Stimulated activated CD4-positive, alpha-beta T cell treated with anti-CD3 and anti-CD28 coated beads, TNF-alpha, amount 100 ng/mL, for 4 hours (primary cell): ENCODE data around the gene KRTAP10-12.
"Not testable (repeated sequence)": the region's sequence is repeated elsewhere in the genome, so short reads cannot be mapped to it uniquely, and the experiment has no call there.

ENCODE experiments used
- DNase-seq, 3 experiments: peaks; one replicate each; pipeline ENCODE4 v3.0.0-alpha.2; 2020; ENCODE audit warnings: low read depth in 3 of 3

The KRTAP10-12 gene, protein sequence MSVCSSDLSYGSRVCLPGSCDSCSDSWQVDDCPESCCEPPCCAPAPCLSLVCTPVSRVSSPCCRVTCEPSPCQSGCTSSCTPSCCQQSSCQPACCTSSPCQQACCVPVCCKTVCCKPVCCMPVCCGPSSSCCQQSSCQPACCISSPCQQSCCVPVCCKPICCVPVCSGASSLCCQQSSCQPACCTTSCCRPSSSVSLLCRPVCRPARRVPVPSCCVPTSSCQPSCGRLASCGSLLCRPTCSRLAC

DNA sequence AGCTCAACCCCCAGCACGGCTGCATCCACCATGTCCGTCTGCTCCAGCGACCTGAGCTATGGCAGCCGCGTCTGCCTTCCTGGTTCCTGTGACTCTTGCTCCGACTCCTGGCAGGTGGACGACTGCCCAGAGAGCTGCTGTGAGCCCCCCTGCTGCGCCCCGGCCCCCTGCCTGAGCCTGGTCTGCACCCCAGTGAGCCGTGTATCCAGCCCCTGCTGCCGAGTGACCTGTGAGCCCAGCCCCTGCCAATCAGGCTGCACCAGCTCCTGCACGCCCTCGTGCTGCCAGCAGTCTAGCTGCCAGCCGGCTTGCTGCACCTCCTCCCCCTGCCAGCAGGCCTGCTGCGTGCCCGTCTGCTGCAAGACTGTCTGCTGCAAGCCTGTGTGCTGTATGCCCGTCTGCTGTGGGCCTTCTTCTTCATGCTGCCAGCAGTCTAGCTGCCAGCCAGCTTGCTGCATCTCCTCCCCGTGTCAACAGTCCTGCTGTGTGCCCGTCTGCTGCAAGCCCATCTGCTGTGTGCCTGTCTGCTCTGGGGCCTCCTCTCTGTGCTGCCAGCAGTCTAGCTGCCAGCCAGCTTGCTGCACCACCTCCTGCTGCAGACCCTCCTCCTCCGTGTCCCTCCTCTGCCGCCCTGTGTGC is at the start of gene KRTAP10-12:
KRTAP10-12 (plus strand) TSS at position 1 of the 639 bp plus-strand sequence; CDS start at position 31, 30 bp downstream.
- not testable (repeated sequence) for DNase-seq

DNA sequence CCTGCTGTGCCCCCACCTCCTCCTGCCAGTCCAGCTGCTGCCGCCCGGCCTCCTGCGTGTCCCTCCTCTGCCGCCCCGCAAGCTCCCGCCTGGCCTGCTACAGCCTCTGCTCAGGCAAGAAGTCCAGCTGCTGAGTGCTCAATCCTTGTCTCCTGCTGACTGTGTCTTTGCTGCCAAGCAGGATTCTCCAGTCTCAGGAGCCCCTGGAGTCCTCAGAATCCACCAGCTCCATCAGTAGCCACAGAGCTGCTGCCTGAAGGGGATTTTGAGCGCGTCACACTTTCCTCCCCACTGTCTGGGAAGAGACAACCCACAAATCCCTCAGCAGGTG is 49.8 kb upstream of the KRTAP10-12 start:
- no peak for DNase-seq

DNA sequence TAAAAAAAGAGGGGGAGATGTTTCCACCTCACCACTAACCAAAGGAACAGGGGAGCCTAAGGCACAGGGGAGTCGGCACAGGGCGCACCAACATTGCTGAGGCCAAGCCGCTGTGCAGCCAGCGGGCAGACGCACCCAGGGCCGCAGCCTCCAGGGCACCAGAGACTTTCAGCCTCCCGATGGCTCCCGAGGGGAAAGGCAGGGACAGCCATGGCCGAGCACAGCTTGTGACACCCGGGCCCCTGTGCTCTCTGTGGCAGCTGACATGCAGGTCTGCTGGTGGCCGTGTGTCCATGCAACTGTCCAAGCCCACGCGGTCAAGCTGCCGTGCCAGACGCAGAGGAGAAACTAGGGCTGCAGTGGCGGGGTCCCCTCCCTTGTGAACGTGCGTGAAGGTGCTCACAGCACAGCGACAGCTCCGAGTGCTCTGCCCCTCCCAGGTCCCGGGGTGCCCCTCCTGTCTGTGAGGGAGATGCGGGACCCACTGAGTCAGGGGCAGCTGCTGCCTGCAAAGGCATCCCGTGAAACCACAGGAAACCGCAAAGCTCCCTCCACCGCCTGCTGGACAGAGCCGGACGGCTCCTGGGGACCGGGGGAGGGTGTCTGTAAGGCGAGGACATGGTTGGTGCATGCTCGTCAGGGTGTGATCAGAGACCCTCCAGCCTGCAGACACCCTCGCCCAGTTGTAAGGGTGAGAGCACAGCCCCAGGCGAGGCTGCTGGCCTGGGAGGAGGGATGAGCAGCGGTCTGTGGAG is 48.2 kb upstream of the KRTAP10-12 start:
- DNase-seq = no peak

DNA sequence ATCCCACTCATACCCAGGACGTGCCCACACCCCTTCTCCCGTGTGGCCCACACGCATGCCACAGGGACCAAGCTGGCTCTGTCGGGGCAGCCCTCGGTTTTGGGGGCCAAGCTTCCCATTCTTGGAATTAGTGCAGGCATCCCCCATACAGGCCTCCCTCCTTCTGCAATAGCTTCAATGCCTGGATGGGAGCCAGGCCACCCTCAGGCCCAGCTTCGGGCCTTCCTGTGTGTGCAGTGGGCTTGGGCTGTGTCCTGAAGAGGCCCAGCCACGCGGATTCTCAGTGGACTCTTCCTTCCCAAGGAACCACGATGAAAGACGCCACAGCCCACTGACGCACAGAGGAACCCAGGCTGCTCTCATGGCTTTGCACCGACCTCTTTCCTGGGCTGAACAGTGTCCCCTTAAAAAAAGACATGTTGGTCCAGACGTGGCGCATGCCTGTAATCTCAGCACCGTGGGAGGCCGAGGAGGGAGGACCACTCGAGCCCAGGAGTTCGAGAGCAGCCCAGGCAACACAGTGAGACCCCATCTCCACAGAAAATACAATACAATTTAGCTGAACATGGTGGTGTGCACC is 47.4 kb upstream of the KRTAP10-12 start:
- DNase-seq = no peak

DNA sequence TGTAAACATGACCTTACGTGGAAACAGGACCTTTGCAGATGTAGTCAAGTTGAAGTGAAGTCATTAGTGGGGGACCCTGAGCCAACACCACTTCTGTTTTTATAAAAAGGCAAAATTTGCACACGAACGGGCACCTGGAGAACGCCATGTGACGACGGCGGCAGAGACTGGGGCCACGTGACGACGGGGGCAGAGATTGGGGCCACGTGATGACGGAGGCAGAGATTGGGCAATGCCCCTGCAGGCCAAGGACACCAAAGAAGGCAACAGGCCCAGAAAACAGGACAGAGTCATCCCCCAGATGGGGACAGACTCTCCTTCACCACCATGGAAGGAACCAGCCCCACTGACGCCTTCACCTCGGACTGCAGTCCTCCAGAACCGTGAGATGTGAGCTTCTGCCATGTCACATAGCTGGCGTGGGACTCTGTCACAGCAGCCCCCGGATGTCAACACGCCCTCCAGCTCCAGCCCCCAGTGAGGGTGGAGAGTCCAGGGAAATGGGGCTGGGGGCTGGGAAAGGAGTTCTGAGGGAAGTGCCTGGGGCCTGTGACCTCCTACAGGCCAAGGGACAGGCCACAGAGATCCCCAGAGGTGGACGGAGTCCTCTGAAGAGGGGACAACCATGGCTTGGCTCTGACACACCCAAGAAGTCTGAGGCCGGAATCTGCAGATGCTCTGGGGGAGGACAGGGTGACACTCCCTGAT is 46.6 kb upstream of the KRTAP10-12 start:
- no peak for DNase-seq

DNA sequence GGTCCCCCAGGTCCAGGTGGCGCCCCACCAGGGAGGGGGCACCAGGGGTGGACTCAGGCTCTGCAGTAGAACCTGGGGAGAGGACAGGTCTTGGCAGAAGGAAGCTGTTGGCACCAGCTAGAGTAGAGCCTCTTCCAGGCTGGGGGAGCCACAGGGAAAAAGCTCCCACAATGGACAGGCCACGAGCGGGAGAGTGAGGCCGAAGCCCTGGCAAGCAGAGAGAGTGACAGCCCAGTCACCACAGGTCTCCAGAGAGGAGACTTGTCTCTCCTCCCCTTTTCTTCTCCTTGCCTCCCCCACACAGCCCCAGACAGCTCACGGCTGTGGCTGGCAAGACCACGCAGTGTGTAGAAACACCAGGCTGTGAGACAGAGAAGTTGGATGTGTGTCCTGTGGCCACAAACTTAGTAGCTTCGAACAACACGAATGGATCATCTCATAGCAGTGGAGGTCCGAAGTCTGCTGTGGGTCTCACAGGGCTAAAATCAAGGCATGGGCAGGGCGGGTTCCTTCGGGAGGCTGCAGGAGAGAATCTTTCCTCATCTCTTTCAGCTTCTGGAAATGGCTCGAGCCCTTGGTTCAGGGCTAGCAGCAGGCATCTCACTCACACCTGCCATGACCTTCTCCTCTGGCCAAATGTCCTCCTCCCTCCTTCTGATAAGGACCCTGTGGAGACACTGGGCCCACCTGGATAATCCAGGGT is 45.8 kb upstream of the KRTAP10-12 start:
- DNase-seq = no peak

DNA sequence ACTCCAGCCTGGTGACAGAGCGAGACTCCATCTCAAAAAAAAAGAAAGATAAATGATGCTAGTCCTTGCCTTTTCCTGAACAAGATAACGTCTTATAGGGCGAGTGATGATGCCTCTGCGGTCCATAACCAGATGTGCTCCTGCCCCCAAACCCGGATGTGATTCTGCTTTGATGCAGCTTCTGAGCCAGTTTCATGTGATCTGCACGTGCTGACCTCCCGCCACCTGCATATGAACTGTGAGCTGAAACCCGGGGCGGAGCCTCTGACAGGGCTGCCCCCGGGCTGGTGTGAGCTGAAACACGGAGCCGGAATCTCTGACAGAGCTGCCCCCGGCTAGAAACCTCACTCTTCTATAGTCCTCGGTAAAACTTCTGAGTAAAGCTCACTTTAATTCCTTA is 43.8 kb upstream of the KRTAP10-12 start:
- no peak for DNase-seq

DNA sequence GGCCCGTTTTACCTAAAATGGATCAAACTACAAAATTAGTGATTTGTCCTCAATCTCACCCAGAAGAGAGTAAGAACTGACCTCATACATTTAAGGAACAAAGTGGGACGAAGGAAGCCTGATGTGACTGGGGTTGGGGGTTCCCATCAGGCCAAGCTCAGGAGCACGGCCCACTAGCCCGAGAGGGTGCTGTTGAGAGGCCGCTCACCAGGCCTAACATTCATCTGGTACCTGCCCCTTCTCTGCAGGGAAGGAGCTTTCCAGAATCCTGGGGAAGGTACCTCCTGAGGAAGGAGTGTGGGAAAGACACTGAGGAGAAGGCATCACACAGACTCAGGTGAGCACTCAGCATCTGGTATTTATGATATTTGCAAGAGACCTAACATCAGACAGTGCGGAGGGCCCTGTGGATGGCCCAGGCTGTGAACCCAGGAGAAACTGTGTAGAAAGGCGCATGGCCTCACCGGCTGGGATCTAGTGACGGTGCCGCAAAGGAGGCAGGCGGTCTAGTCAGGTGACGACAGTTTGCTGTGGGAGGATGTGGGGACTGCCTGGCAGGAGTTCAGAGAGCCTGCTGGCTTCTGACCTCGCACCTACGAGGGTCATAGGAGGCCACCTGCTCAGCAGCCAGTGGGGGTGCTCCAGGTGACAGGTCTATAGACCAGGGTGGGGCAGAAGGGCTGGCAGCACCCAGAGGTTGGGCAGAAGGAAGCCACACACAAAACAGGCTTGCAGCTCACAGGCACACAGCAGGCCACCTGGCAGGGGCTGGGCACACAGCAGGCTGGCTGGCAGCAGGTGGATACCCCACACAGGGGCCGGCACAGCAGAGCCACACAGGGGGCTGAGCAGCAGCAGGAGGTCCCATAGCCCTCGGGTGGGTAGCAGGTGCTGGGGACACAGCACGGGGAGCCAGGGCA is 43.1 kb upstream of the KRTAP10-12 start:
- DNase-seq = peak in 1 of 3 experiments; percentile 21

DNA sequence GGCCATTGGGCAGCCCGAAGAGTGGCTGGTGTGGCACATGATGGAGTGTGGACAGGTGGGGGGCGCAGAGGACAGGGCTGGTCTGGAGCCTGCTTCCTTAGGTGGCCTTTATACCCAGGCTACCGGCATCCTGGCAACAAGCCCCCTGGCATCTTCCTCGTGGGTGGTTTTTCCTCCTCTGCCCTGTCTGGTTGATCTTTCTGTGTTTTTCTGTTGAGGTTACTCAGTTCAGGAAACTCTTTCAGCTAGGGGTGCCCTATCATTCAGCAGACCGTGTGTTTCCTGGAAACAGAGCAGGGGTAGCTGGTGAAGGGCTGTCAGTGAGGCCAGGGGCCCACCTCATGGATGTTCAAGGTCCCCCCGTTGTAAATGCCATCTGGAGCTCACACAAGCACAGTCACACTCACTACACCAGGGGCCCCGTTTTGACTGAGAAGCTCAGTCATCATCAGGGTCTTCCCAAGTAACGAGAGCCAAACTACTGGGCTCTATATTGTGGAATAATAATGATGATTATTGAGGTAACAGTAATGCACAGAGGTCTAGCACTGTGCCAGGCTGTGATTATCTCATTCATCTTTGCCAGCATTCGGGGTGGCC is 42.3 kb upstream of the KRTAP10-12 start, which contains the start of gene KRTAP12-4:
KRTAP12-4 (minus strand) TSS at position 84 of the 600 bp plus-strand sequence; CDS start at position 39, 45 bp downstream.
- no peak for DNase-seq

DNA sequence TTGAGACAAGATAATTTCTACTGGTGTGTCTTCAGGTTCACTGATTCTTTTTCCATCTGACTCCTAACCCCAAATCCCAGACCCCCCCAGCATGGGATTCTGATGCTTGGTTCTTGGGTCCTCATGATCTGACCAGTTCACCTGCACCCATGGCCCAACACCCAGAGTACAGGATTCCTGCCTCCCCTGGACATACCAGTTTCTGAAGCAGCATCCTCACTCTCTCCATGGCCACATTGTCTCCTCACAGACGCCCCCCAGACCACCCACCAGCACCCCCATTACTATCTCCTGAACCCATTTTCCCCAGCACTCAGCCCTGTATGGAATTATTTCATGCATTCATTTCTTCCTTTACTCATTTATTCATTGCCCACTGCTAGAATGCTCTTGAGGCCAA is 40.1 kb upstream of the KRTAP10-12 start:
- DNase-seq = no peak

DNA sequence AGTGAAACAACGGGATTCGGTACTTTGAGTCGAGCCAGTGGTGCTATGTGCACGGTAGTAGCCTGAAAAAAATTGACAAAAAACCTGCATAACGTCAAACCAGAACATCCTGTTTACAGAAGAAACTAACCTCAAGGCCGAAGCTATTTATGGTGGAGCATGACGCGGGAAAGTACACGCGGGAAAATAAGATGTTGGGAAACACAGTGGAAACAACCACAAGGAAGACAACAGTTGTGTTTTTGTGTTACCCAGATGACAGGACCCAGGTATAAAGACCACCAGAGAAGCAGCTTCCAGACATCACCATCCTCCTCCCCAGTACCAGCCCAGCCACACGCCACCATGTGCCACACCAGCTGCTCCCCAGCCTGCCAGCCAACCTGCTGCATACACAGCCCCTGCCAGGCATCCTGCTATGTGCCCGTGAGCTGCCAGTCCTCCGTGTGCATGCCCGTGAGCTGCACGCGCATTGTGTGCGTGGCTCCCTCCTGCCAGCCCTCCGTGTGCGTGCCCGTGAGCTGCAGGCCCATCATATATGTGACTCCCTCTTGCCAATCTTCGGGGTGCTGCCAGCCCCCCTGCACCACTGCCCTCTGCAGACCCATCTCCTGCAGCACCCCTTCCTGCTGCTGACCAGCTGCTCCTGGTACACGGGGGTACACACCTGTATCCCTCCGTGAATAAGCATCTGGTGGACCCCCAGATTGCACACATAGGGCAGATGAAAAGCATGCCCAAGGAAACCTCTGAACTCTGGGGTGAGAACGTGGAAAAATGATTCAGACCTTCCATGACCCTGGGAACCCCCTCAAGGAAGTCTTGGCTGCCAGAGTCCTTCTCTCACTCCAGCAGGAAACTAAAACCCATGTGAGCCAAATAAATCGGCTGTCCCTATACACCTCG is 39.1 kb upstream of the KRTAP10-12 start, which contains the start of gene KRTAP12-3:
KRTAP12-3 (plus strand) TSS at position 298 of the 906 bp plus-strand sequence; CDS start at position 346, 48 bp downstream.
- DNase-seq = no peak

DNA sequence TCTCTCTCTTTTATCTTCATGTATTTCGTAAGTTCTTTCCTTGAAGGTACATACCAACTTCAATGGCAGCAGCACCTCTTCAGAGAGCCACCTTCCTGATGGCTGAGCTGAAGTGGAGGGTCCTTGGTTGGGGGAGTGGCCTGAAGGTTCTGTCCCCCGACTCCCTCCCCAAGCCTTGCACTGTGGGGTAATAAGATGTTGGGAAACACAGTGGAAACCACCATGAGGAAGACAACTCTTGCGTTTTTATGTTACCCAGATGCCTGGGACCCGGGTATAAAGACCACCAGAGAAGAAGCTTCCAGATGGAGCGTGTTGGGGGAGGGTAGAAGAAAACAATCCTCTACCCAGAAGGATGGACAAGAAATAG is 38.4 kb upstream of the KRTAP10-12 start:
- DNase-seq = no peak

DNA sequence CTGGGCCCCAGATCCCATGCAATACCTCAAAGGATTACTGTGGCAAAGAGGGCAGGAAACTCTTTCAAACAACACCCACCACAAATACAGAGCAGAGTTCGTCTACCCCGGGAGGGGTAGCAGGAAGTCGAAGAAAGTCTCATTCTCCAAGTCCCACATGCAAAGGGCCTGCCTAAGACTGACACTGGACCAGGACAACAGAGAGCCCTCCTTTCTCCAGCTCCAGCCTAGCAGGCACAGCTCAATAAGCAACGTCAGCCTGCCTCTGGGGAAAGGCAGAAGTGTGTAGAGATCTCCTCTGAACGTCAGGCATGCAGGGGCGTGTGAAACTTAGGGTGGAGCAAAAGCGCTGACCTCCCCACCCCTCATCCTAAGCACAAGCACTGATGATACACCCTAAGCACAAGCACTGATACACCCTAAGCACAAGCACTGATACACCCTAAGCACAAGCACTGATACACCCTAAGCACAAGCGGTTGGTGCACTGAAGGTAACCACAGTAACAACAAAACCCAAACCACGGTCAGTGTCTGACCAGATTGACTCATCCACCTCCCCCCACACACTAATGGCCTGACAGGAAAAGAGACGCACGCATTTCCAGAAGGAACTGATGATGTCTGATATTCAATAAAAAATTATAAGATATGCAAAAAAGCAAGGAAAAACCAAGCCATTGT is 37.9 kb upstream of the KRTAP10-12 start:
- DNase-seq = no peak

DNA sequence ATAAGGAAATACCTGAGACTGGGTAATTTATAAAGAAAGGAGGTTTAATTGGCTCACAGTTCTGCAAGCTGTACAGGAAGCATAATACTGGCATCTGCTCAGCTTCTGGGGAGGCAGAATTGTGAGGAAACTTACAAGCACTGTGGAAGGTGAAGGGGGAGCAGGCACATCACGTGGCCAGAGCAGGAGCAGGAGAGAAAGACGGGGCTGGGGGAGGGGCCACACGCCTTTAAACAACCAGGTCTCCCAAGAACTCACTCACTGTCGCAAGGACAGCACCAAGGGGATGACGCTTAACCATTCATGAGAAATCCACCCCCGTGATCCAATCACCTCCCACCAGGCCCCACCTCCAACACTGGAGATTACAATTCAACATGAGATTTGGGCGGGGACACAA is 35.4 kb upstream of the KRTAP10-12 start:
- DNase-seq = not testable (repeated sequence)

DNA sequence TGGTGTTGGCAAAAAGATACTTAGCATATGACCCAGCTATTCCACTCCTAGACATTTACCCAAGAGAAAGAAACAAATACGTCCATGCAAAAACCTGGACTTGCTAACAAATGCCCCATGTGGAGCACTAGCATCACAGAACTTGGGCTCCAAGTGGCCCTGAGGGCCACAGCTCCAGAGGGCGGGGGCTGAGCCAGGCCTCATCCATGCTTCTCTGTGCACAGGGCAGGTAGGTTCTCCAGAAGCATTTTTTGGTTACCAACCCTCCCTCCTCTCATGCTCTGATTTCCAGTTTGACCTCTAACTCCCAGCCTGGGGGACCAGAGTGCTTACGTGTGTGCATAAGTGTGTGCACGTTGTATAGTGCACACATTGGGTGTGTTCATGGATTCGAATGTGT is 32.3 kb upstream of the KRTAP10-12 start:
- DNase-seq = no peak

DNA sequence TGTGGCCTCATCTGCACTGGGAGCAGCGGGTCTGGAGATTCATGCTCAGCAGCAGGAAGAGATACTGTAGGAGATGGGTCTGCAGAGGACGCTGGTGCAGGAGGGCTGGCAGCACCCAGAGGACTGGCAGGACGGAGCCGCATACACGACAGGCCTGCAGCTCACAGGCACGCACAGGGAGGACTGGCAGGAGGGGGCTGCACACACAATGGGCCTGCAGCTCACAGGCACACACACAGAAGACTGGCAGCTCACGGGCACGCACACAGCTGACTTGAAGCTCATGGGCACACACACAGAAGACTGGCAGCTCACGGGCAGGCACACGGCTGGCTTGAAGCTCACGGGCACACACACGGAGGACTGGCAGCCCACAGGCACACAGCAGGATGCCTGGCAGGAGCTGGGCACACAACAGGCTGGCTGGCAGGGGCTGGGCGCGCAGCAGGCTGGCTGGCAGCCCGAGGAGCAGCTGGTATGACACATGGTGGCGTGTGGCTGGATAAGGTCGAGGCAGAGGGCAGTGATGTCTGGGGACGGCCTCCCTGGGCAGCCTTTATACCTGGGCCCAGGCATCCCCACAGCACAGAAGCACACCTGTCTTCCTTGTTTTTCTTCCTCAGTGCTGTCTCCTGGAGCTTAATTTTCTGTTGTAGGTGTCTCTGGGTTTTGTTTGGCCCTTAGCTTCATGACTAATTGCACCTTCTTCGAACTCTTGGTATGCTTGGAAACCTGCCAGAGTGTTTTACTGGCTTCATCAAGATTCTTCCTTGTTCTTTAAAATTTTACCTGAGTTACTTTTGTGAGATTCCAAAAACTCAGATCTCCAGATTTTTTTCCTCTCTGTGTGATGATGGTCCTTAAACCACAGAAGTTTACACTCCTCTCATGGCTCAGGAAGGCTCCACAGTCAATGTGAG is 30.3 kb upstream of the KRTAP10-12 start, which contains the start of gene KRTAP12-2:
KRTAP12-2 (minus strand) TSS at position 527 of the 920 bp plus-strand sequence; CDS start at position 486, 41 bp downstream.
- DNase-seq = no peak

DNA sequence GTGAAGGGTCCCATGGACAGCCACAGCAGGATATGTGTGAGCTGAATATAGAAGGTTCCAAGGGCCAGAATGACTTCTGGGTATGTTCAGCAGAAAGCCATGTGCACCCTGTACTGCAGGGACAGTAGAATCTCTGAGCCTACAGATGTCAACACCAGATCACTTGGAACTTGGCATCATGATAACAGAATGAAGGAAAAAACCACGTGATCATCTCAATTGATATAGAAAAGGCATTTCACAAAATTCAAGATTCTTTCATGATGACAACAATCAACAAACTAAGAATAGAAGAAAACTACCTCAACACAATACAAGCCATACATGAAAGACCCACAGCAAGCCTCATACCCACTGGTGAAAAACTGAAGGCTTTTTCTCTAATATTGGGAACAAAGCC is 29.4 kb upstream of the KRTAP10-12 start:
- DNase-seq = no peak
